TTC549 (cell line): Measurements from ENCODE around the gene PDK1.
"Not testable (repeated sequence)": the region's sequence is repeated elsewhere in the genome, so short reads cannot be mapped to it uniquely, and the experiment has no call there.

ENCODE experiments used
- FAIRE-seq: peaks from 2 replicates; lab custom pipeline; 2012; peaks lifted over from hg19 to GRCh38; lab: Jason Lieb, UNC

The PDK1 gene

DNA sequence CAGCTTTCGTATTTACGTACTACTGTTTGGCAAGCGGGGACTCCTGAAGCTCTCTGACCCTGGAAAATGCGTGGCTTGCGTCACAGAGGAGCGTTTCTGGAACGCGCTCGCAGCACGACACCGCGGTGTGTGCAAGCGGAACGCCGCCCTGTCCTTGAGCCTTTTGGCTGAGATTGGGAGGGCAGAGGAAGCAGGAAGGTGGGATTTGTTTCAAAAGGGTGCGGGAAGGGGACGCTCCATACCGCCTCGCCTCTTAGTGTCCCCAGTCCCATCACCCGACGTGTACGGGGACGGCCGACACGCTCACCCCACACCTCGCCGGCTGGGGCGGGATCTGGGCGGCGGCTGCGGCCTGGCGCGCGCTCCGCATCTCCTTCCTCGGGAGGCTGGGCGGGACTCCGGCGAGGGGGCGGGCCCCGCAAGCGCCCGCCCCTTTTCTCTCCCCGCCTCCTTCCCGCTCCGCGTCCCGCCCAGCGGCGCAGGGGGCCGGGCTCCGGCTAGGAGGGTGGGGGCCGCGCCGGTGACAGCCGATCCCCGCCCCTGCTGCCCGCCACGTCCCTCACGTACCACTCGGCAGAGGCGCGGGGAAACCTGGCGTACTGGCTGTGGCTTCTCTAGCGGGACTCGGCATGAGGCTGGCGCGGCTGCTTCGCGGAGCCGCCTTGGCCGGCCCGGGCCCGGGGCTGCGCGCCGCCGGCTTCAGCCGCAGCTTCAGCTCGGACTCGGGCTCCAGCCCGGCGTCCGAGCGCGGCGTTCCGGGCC is at the start of gene PDK1:
PDK1 (plus strand) TSS at position 569 of the 762 bp plus-strand sequence; CDS start at position 630, 61 bp downstream.
- FAIRE-seq: no peak

DNA sequence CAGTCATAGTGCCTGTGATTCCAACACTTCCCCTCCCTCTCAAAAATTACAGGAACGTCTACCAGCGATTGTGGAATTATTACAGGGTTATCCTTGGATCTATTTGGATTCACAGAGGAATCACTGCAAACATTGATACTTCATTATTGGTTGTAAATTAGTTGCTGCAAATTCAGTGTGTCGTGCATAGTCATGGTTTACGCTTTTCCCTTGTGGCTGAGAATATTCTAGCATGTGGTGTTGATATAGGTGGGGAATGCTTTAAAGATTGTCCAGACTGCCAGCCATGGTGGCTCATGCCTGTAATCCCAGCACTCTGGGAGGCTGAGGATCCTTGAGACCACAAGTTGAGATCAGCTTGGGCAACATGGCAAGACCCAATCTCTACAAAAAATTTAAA is 48.7 kb upstream of the PDK1 start:
- no peak for FAIRE-seq

DNA sequence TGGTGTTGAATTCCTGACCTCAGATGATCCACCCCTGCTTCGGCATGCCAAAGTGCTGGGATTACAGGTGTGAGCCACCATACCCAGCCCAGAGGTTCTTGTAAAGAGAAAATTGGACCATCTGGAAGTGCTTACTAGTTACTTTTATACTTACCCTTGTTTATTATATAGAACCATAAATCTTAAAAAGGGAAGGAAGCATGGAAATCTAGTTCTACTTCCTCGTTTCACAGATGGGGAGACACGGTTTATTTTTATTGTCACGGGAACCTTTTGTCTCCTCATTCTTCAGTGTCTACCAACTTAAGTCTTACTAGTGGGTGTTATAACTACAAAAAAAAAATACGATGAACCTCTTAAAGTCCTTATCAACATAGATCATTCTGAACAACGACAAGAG is 45.8 kb upstream of the PDK1 start:
- no peak for FAIRE-seq

DNA sequence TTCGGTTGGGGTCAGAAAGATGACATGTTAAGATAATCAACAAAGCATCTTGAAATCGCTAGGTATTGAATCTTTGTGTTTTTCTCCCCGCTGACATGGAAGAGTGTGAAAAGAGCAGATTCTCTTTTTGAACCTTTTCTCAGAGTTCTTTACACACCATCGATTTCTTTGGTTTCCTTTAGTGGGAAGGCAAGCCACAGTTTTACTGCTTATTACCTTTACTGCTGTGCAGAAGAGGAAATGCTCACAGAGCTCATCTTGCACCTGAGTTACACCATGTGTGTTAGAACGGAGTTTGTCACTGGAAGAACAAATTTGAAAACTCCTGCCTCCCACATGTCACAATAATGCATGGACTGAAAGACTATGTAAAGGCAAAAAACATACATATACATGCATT is 45.3 kb upstream of the PDK1 start:
- no peak for FAIRE-seq

DNA sequence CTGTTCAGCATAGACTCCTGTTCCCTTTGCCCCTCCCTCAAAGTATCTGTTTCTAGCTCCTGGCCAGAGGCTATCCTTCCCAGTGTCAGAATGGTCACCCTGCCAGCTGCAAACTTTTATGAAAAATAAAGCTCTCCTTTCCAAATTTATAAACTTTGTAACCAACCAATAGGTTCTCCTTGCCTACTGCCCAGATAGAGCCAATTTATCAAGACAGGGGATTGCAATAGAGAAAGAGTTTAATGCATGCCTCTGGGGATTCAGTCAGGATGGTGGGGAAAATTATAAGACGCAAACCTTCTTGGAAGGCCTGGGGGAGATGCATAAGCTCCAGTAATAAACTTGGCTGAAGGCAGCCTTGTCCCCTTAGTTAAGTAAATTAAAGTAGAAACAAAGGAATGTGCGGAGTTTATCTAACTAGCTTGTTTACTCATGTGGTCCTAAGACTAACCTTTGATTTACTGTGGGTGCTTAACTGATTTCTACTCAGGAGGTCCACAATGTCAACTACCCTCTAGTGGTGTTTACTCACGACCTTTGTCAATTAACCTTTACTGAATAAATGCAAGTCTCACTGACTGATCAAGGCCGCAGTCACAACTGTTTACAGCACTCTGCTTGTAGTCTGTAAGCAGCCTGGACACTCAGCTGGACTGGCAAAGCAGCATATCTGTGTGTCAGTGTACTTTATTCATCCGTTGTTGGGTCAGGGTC is 42.9 kb upstream of the PDK1 start:
- FAIRE-seq: no peak

DNA sequence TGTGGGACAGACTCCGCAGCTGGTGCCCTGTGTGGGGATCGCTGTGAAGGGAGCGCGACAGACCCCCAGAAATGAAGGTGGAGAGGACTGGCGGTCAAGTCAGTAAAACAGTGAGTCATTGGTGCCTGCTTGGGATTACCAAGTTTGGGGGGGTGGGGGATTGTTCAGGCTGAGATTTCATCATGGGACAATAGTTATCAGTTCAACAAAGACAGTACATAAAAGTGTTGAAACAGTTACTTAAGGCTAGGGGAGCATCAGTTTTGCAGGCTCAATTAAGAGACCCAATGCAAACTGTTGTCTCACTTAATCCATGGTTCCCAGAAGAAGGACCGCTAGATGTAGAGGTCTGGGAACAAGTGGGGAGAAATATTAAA is 42.4 kb upstream of the PDK1 start:
- FAIRE-seq: no peak

DNA sequence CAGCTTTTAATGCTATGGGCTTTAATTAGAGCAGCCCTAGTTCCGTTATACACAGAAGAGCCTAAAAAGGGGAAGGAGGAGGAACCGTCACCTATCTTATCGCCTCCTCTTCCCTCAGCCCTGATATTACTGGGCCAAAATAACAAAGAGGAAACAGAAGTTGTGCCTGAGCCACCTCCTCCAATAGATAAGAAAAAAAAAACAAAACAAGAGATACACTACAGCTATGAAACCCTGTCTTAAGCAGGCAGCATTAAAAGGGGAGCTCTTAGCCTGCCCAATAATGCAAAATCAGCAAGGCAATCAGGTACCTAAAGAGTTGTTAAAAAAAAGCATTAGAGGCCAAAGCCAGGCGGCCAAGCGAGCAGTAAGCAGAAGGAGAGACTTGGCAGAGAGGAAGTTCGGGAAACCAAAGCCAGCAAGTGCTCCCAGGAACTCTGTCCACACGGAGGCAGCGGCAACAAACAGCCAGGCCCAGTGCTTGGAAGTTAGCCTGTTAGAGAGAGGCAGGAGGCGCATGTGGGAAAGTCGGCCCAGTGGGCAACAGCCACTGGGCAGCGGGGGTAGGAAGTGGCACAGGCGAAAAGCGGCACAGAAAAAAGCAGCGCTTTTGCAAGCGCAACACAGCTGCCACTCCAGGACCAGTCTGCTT is 41.8 kb upstream of the PDK1 start:
- FAIRE-seq: no peak

DNA sequence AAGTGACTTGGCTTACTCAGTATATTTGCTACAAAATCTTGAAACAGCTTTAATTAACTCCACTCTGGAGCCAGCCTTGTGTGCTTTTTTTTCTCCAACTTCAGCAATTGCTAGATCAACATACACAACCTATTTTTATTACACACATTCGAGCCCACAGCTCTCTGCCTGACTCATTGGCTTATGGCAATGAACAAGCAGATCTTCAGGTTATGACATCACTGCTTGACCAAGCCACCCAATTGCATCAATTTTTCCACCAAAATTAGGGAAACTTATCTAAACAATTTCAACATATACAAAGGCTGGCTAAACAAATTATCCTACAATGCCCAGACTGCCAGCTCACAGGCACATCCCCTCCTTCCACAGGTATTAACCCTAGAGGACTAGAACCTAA is 39.6 kb upstream of the PDK1 start:
- no peak for FAIRE-seq

DNA sequence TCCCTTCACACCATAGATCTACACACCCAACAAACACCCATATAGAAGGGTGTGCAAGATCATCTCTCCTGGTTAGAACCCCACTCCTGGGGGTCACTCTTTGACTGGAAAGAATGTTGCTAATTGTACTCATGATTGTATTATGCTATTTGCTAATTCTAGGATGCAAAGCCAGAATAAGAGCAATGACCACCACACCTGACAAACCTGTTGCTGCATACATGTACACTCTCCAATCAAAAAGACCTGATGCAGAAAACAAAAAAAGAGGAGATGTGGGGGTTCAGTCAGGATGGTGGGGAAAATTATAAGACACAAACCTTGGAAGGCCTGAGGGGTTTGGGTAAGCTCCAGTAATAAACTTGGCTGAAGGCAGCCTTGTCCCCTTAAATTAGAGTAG is 36.9 kb upstream of the PDK1 start:
- no peak for FAIRE-seq

DNA sequence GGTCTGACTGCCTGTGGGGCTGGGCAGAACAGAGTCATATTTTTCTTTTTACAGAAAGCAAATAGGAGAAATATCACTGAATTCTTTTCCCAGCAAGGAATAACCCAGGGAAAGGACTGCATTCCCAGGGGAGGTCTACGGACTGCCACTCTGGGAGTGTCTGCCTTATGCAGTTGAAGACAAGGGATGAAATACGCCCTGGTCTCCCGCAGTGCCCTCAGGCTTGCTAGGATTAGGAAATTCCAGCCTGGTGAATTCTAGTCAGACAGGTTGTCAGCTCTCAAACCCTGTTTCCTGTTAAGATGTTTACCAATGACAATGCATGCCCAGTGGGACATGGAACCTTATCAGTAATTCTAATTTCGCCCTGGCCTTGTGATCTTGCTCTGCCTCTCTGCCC is 30.3 kb upstream of the PDK1 start:
- FAIRE-seq: no peak

DNA sequence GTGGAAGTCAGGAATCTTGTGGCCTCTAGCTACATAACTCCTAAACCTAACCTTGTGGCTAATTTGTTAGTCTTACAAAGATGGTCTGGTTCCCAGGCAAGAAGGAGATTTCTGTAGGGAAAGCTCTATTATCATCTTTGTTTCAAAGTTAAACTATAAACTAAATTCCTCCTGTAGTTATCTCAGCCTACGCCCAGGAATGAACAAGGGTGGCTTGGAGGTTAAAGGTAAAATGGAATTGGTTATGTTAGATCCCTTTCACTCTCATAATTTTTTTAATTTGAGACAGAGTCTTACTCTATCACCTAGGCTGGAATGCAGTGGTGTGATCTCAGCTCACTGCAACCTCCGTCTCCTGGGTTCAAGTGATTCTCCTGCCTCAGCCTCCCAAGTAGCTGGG is 24.6 kb upstream of the PDK1 start:
- FAIRE-seq: no peak

DNA sequence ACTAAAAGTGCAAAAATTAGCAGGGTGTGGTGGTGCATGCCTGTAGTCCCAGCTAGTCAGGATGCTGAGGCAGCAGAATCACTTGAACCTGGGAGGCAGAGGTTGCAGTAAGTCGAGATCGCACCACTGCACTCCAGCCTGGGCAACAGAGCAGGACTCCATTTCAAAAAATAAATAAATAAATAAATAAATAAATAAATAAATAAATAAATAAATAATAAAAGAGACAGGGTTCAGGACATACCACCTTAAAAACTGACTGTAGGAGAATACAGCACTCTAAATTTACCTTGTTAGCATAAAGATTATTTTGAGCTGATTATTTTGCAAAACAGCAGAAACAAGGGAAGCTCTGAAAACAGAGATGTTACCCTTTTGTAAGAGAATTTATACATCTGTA is 23.4 kb upstream of the PDK1 start:
- not testable (repeated sequence) for FAIRE-seq

DNA sequence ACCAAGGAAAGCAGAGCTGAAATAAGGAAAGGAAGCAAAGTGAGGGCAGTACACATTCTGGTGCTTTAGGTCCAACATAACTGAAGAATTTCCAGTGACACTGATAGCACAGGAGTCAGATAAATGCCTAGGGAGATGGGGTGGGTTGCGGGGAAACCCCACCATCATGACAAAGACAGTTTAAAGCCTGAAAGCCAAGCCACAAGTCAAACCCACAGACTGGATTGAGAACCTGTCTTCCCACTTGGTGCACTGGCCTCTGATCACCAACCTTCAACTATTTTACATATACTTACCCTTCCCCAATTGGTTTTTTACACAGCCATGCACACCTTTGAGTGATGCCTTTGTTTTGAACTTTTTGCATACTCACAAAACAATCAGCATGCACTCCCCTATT is 22.2 kb upstream of the PDK1 start:
- no peak for FAIRE-seq

DNA sequence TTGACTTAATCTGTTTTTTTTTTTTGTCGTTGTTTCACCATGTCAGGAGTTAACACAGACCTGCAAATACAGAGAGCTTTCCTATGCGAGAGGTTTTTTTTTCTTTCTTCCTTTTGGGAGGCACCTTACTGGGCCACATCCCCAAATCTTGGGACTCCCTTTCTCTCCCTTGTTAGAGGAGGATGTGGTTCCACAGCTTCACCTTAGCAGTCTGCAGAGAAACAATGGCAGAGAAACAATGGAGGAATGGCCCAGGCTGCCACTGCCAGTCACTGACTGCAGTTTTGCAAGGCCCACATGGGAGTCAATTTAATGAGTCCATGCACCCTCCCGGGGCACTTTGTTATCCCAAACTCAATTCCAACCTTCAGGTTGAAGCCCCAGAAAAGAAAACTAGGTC is 20.8 kb upstream of the PDK1 start:
- no peak for FAIRE-seq

DNA sequence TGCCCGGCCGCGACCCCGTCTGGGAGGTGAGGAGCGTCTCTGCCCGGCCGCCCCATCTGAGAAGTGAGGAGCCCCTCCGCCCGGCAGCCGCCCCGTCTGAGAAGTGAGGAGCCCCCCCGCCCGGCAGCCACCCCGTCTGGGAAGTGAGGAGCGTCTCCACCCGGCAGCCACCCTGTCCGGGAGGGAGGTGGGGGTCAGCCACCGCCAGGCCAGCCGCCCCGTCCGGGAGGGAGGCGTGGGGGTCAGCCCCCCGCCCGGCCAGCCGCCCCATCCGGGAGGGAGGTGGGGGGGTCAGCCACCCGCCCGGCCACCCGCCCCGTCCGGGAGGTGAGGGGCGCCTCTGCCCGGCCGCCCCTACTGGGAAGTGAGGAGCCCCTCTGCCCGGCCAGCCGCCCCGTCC is 18.0 kb upstream of the PDK1 start:
- not testable (repeated sequence) for FAIRE-seq

DNA sequence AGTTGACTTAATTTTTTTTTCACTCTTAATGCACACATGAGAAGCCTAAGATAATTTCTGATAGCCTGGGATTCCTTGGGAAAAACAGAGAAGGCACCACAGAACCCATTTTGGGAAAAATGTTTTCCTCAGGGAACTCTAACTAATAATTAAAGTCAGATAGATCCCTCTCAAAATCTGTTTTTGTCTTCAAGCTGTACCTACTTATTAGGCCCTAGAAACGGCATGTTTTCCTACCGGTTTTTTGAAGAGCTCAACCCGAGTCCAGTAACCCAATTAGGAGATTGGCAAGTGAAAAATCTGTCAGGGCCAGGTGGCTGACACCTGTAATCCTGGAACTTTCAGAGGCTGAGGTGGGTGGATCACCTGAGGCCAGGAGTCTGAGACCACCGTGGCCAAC is 16.1 kb upstream of the PDK1 start:
- no peak for FAIRE-seq

DNA sequence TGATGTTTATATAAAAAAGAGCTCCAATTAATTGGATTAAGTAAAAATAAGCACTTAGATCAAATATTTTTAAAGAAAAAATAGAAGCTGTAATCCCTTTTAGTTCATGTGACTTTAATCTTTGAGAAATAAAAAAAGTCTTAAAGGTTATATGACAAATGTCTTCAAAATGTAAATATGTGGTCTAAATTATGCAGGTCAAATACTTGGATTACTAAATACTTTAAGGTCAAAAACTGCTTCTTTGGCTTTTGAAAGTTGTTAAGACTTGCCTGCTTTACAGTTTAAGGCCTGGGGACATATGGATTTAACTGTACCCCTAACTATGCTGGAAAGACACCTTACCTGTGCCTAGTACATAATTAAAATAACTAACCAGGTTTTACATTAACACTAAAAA is 15.5 kb upstream of the PDK1 start:
- FAIRE-seq: no peak

DNA sequence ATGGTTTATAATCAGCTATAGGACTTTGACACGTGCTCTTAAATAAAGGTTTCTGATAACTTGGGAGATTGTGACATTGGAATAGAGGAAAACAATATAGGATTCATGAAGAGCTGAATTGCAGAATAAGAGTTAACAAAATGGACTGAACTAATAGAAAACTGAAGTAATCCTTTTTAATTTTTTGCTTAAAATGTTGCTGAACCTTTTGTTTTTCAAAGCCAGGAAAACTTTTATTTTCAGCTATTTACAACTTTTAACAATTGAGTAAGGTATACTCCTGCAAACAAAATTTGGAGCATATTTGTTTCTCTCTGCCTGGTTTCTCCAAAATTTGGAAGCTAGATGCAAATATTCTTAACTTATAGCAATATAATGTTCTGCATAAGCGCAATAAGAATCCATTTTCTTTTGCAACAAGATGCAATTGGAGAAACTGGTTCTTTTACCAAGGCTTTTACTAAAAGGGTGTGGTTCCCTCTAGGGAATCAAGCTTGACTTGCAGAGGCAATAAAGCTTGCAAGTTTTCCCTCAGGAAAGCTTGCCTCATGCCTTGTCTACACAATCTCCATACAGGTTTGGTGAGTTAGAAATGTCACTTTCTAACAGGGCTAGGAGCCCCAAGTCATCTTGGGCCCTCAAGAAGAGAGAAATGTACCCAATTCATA is 10.3 kb upstream of the PDK1 start:
- FAIRE-seq: no peak

DNA sequence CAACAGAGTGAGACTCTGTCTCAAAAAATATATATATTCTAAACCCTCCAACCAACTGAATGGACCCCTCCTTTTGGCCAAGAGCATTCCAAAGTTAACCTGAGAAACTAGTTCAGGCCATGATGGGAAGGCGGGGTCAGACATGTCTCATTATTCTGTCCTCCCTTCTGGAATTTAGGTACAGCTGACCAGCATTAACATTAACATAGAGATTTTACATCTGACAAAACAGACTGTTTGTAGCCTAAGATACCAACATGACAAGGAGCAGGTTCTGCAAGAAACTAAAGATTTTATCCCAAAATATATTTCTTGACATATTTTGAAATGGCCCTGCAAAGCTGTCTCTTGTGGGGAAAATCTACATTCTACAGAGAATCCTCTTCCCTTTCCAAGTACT is 6.8 kb upstream of the PDK1 start:
- no peak for FAIRE-seq

DNA sequence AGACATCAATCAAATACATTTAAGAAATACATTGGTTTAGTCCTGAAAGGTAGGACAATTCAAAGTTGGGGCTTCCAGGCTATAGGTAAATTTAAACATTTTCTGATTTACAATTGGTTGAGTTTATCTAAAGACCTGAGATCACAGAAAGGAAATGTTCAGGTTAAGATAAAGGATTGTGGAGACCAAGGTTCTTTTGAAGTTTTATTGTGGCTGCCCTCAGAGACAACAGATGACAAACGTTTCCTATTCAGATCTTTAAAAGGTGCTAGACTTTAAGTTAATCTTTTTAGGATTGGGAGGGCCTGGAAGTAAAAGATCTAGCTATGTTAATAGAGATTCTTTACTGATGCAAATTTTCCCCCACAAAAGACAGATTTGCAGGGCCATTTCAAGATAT is 6.1 kb upstream of the PDK1 start:
- FAIRE-seq: not testable (repeated sequence)

DNA sequence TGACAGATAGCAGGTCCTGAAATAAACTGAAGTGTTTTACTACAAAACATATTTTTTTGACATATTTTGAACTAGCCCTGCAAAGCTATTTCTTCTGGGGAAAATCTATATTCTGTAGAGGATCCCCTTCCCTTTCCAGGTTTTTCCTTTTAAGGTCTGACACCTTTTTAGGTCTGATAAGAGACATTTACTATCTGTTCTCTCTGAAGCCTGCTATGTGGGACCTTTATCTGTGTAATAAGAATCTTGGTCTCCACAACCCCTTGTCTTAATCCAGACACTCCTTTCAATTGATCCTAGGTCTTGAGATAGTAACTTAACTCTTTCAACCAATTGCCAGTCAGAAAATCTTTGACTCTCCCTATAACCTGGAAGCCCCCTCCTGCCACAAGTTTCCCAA is 5.5 kb upstream of the PDK1 start:
- no peak for FAIRE-seq

DNA sequence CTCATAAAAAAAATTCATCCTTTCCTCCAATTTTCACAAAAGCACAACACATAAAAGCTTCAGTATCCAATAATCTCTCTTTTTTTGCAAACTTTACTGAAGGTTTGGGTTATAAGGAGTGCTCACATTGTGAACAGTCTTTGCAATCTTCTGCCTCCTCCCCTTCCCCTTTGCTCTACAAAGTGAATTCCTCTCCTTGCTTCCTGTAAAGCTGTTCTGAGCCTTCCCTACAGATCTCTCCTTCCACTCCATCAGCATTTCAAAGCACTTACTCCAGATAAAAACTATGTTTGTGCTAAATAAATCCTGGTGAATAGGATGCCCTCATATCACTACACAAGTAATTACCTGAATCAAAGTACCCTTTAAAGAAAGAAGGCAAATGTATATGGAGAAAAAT is 4.6 kb upstream of the PDK1 start:
- no peak for FAIRE-seq
